AG04450 (cell line): Measurements from ENCODE around the gene TEC. TPM values are rescaled to one million over a fixed set of nuclear protein-coding genes. Genes with fewer than 3 reads are reported as not detected.

ENCODE experiments used
- CTCF ChIA-PET: fragments of 300-600, 350-600 bp; formaldehyde crosslinking; extraction: SDS; loops from one replicate; lab custom pipeline; 2022; ENCODE audit warnings: antibody characterized with exemption, inconsistent platforms; lab: Charles Lee
- POLR2A ChIA-PET: fragments of 350-600 bp; formaldehyde crosslinking; extraction: SDS; loops from one replicate; lab custom pipeline; 2021; ENCODE audit warnings: antibody characterized with exemption, inconsistent platforms; lab: Yijun Ruan, JAX
- DNase-seq: peaks from one replicate; pipeline ENCODE4 v3.0.0-alpha.2; 2011; ENCODE audit warnings: low read depth, low spot score
- H3K27ac ChIP-seq: one replicate; pipeline ENCODE4 v1.5.1; 2012; ENCODE audit warnings: low read depth, low read length, control low read depth
- H3K27me3 ChIP-seq: one replicate; pipeline ENCODE4 v1.6.0; 2012; ENCODE audit warnings: low read length; ENCODE audit not compliant: control insufficient read depth, insufficient read depth
- H3K4me3 ChIP-seq: 2 replicates; pipeline ENCODE4 v1.5.1; 2011; ENCODE audit warnings: mild to moderate bottlenecking, low read depth, low read length, control low read depth
- H3K9me3 ChIP-seq: 2 replicates; pipeline ENCODE4 v1.5.1; 2012; ENCODE audit warnings: low read length; ENCODE audit not compliant: control insufficient read depth, insufficient read depth
- polyA plus RNA-seq: library from polyadenylated mRNA; depleted of rRNA; stranded (reverse); fragments of >200 nt; gene quantifications from 2 replicates; pipeline ENCODE4 v1.2.3, GENCODE V29; 2011
- TF ChIP-seq, protein P1 (sequence below): IDR thresholded peaks from 2 replicates; pipeline ENCODE4 v1.5.1; 2011; ENCODE audit warnings: low read depth, low read length, control low read depth, inconsistent platforms

The TEC gene
- polyA plus RNA-seq, 1 experiment, result 0.21 TPM

DNA sequence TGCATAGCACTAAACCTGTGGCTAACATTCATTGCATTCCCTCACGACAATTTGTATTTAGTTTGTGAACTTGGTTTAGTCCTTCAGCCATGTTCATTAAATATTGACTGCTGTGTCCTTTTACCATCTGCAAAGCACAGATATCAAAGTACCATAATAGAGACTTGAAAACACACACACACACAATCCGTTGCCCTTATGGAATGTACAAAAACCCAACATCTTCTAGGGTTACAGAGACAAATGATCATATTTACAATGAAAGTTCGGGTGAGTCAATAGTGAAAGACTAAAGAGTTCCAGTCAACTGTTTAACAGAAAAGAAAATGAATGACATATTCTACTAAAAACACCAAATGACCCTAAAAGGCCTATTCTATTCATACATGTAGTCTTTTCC is 84.8 kb downstream of the TEC start:
- Histone ChIP-seq H3K9me3 (no peaks in the 10 kb centered on the region), H3K27me3 (no peaks in the 10 kb centered on the region), H3K4me3 (no peak overlapping the region), H3K27ac (no peak overlapping the region)
- POLR2A ChIA-PET, result no interaction called here
- CTCF ChIA-PET, result no interaction called here
- TF ChIP-seq, protein P1, sequence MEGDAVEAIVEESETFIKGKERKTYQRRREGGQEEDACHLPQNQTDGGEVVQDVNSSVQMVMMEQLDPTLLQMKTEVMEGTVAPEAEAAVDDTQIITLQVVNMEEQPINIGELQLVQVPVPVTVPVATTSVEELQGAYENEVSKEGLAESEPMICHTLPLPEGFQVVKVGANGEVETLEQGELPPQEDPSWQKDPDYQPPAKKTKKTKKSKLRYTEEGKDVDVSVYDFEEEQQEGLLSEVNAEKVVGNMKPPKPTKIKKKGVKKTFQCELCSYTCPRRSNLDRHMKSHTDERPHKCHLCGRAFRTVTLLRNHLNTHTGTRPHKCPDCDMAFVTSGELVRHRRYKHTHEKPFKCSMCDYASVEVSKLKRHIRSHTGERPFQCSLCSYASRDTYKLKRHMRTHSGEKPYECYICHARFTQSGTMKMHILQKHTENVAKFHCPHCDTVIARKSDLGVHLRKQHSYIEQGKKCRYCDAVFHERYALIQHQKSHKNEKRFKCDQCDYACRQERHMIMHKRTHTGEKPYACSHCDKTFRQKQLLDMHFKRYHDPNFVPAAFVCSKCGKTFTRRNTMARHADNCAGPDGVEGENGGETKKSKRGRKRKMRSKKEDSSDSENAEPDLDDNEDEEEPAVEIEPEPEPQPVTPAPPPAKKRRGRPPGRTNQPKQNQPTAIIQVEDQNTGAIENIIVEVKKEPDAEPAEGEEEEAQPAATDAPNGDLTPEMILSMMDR, result no peak
- DNase-seq, result no peak

DNA sequence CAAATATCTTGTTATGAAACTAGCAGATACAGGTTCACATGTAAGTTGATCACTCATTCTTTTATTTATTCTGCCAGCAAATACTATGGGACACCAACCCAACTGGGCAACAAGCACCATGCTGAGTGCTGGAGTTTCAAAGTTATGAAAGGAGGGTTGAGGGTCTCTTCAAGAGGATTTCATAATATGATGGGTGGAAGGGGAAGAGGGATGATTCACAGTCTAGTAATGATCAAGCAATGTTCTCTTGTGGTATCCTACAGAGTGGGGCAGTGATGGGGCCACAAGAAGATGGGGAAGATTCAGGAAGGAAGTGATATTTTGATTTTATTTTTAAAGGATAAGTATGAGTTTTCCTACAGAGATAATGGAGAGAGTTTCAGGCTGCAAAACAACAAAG is 89.4 kb downstream of the TEC start:
- Histone ChIP-seq H3K9me3 (no peaks in the 10 kb centered on the region), H3K27me3 (no peaks in the 10 kb centered on the region), H3K4me3 (no peak overlapping the region), H3K27ac (no peak overlapping the region)
- TF ChIP-seq, protein P1, result no peak
- ChIA-PET CTCF (no interaction called here), POLR2A (no interaction called here)
- no peak for DNase-seq

DNA sequence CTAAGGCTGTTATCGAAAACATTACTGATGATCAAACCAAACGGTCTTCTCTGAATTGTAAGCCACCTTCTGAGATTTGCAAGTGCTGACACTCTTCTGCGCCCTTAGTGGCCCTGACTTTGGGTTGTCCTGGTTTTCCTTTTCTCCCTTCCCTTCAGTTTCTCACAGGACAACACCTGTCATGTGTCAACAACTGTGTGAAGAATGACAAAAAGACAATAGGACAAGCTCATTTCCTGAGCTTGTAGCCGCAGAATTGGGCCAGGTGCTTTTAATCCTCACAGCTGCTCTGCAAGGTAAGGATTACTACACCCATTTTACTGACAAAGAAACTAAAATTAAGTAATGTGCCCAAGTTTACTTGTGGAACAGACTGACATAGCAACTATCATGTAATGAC is 90.7 kb downstream of the TEC start:
- H3K27ac ChIP-seq, result no peak overlapping the region
- no peaks in the 10 kb centered on the region for H3K27me3 ChIP-seq
- TF ChIP-seq, protein P1, result no peak
- CTCF ChIA-PET, result no interaction called here
- POLR2A ChIA-PET, result no interaction called here
- no peak overlapping the region for H3K4me3 ChIP-seq
- DNase-seq, result no peak
- no peaks in the 10 kb centered on the region for H3K9me3 ChIP-seq

DNA sequence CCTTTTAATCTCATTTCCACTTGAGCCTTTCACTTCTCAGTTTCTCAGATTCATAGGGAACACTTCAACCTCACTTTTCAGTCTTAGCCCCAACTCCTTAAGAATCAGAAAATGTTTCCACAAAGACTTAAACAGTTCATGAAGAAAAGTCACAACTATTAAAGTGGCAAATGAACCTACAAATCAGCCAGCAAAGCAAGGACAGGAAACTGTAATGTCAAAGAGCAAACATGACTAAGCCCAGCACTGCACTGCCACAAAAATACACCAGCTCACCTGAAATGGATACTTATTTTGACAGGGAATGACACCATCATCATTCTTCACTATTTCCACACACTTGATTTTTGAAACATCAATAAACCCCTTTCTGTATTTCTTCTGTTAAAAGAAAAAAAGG is 93.8 kb downstream of the TEC start:
- DNase-seq, result no peak
- H3K27me3 ChIP-seq, result no peaks in the 10 kb centered on the region
- no peak overlapping the region for H3K27ac ChIP-seq
- TF ChIP-seq, protein P1, result no peak
- ChIA-PET POLR2A (no interaction called here), CTCF (no interaction called here)
- no peak overlapping the region for H3K4me3 ChIP-seq
- no peaks in the 10 kb centered on the region for H3K9me3 ChIP-seq

DNA sequence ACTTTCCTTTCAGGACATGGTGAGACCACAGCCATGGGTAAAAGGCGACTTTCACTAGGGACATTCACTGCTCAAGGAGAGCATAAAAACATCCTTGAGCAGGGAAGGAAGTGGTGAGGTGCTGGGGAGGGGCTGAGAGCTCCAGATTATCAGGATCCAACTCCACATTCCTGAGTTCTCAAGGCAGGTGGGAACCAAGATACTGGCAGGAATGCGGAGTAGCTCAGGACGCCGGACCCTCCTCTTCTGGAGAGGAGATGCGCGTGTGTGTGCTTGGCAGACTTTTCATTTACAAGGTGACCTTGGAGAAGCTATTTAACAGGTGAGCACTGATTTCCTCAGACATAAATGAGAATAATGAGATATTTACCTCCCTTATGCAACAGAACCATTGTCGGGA is 94.3 kb downstream of the TEC start:
- CTCF ChIA-PET, result interaction anchor here (0.7 to 1.0 kb wide), 2 partner anchors 35 to 339 kb away, joined by 3 read pairs; no protein-coding TSS in a partner anchor
- POLR2A ChIA-PET, result no interaction called here
- TF ChIP-seq, protein P1, result no peak
- Histone ChIP-seq H3K4me3 (no peak overlapping the region), H3K27me3 (no peaks in the 10 kb centered on the region), H3K27ac (no peak overlapping the region), H3K9me3 (no peaks in the 10 kb centered on the region)
- DNase-seq, result no peak
